GM08714 (cell line): Measurements from ENCODE around the gene UNC93B1.

Source experiments
- H3K4me3 ChIP-seq: fragments of 200-500 bp; sonication (Bioruptor generic); 2 replicates; pipeline ENCODE4 v1.5.1; 2014; ENCODE audit warnings: mild to moderate bottlenecking, low read length, inconsistent platforms
- ZNF274 ChIP-seq: IDR thresholded peaks from 2 replicates; pipeline ENCODE4 v1.6.1; 2012; ENCODE audit warnings: mild to moderate bottlenecking, low read depth, low read length

UNC93B1 gene, protein sequence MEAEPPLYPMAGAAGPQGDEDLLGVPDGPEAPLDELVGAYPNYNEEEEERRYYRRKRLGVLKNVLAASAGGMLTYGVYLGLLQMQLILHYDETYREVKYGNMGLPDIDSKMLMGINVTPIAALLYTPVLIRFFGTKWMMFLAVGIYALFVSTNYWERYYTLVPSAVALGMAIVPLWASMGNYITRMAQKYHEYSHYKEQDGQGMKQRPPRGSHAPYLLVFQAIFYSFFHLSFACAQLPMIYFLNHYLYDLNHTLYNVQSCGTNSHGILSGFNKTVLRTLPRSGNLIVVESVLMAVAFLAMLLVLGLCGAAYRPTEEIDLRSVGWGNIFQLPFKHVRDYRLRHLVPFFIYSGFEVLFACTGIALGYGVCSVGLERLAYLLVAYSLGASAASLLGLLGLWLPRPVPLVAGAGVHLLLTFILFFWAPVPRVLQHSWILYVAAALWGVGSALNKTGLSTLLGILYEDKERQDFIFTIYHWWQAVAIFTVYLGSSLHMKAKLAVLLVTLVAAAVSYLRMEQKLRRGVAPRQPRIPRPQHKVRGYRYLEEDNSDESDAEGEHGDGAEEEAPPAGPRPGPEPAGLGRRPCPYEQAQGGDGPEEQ

DNA sequence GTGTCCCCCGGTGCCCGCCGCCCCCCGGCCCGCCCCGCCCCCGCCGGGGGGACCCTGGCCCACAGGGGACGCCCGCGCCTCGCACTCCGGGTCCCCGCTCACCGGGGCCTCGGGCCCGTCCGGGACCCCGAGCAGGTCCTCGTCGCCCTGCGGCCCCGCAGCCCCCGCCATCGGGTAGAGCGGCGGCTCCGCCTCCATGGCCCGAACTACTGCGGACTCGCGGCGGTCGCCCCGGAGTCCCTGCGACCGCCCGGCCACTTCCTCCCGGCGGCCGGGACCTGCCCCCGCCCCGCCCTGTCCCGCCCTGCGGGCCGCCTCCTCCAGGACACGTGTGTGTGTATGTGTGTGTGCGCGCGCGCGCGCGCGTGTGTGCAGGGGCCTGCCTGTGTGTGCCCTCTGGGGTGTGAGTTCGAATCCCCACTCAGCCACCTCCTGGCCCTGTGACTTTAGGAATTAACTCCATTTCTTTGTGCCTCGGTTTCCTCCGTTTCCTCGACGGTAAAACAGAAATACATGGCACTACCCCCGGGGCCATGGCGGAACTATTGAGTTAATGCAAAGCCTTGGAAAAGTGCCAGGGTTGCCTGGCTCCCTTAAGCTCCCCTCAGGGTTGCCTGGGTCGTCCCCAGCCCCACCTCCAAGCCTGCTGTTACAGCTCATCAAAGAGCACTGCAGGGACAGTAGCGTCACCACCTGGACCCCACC lies at the start of gene UNC93B1:
Gene UNC93B1 (minus strand): TSS at position 252 of the 705 bp plus-strand sequence. CDS start 54 bp downstream, at position 198.
- H3K4me3 ChIP-seq: peak within 1 kb of the TSS; percentile 55
- TF ChIP-seq ZNF274: no peak

DNA sequence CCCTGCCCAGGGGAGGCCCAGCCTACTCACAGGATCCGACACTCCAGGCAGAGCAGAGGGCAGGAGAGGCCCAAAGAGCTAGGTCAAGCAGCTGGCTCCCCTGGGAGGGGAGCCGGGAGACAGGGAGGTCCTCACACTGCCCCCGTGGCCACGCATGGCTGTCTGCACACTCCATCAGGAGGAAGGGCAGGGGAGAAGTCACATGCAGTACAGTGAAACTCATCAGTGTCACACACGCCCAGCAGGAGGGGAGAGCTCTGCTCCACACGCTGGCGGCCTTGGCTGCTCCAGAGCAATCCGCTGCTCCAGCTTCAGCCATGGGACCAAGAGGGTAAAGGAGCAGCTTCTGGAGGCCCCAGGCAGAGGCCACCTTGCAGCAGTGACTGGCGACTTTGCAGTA lies 49.2 kb upstream of the UNC93B1 start:
- no peak overlapping the region for H3K4me3 ChIP-seq
- TF ChIP-seq ZNF274: no peak

DNA sequence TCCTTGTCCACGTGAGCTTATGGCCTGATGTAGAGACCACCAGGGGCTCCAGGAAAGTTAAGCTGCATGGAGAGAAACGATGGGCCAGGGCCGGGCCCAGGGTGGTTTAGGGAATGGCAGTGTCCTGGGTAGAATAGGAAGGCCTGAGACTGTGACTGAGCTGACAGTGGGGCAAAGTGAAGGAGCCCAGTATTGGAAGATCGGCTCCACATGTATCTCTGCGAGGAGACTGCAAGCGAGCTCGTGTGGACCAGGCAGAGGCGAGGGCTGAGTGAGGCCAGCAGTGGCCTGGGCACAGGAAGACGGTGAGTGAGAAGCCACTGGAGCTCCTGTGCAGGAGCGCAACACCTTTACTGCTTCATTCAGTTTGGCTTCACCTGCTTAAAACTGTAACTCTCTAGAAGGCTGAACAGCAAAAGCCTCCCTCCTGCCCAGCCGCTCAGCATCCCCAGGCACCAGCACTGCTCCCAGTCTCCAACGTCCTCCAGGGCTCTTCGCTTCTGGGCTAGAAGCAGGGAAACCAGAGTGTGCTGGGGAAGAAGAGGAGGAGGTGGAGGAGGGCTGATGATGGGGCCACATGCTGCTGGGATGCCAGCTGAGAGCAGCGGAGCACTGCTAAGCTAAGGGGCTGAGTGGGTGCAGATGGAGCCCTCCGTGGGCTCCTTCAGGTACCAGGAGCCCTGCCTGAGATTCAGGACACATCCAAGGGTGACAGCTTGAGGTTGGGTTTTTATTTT lies 48.4 kb upstream of the UNC93B1 start:
- H3K4me3 ChIP-seq: no peak overlapping the region
- TF ChIP-seq ZNF274: no peak

DNA sequence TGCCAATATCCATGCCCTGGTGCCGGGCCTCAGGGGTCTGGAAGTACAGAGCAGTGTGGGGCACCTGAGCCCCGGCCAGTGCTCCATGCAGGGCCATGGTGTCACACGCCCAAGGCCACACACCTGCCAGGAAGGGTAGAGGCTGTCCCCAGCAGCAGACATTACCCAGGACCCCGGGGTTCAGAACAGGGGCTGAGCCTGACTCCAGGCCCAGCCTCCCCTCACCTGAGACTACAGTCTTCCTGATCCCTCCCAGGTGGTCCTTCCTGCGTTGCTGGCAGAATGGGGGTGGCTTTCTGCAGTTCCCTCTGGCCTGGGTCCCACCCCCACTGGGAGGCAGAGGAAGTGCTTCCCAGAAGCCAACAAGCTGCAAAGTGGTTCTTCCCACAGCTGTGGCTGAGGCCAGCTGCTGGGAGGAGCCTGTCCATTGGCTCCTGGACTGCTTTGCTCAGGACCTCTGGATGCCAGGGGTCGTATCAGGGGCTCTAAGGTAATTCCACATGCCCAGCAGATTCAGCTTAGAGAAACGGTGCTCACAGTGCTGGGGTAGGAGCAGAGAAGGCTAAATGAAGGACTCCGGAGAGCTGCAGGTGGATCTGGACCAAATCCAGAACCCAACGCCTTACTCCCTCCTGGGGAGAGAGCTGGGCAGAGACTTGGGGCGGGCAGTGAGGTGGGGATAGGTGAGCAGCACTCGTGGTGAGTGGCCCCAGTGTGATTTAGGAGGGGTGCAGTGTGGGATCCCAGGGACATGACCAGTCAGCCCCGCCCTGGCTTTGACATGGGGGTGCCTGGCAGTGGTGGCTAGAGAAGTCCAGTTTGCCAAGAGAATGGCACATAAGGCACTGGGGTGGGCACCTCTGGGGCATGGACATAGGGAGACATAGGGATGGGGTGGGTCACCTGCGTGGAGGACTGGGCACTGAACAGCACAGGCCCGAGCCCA lies 47.6 kb upstream of the UNC93B1 start:
- no peak for TF ChIP-seq ZNF274

DNA sequence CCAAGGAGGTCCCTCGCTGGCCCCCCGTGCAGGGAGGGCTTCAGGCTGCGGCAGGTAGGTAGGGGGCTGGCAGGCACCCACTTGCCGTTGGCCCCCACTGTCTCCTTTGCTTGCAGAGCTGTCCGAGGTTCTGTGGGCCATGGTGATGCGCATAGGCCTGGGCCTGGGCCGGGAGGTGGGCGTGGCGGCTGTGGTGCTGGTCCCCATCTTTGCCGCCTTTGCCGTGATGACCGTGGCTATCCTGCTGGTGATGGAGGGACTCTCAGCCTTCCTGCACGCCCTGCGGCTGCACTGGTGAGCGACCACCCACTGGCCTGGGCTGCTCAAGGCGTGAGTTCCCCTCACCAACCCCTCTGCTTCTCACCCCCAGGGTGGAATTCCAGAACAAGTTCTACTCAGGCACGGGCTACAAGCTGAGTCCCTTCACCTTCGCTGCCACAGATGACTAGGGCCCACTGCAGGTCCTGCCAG lies 46.5 kb upstream of the UNC93B1 start:
- no peak overlapping the region for H3K4me3 ChIP-seq
- TF ChIP-seq ZNF274: no peak

More for the DNA sequence above, 47.6 kb upstream of the UNC93B1 start:
- no peak overlapping the region for H3K4me3 ChIP-seq

DNA sequence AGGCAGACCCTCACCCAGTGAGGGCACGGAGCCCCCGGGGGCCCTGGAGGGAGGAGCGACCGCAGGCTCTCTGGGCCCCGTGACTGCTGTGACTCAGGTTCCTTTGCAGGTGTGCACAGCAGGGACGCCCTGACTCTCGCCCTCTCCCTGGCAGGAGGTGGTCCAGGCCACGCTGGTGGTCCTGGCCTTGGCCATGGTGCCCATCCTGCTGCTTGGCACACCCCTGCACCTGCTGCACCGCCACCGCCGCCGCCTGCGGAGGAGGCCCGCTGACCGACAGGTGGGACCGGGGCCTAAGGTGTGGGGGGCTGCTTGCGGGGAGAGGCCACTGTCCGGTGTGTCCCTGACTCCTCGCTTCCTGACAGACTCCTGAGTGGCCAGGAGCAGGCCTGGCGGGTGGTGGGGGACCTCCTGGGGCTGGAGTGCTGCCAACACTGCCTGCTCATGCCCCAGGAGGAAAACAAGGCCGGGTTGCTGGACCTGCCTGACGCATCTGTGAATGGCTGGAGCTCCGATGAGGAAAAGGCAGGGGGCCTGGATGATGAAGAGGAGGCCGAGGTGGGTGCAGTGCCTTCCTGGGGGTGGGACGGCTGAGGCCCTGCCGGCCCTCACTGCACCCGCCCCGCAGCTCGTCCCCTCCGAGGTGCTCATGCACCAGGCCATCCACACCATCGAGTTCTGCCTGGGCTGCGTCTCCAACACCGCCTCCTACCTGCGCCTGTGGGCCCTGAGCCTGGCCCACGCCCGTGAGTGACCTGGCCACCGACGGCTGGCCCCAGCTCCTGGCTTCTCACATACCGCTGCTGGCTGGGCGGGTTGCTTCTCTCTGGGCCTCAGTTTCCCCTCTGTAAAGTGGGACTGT lies 45.8 kb upstream of the UNC93B1 start:
- TF ChIP-seq ZNF274: no peak
- H3K4me3 ChIP-seq: no peak overlapping the region

DNA sequence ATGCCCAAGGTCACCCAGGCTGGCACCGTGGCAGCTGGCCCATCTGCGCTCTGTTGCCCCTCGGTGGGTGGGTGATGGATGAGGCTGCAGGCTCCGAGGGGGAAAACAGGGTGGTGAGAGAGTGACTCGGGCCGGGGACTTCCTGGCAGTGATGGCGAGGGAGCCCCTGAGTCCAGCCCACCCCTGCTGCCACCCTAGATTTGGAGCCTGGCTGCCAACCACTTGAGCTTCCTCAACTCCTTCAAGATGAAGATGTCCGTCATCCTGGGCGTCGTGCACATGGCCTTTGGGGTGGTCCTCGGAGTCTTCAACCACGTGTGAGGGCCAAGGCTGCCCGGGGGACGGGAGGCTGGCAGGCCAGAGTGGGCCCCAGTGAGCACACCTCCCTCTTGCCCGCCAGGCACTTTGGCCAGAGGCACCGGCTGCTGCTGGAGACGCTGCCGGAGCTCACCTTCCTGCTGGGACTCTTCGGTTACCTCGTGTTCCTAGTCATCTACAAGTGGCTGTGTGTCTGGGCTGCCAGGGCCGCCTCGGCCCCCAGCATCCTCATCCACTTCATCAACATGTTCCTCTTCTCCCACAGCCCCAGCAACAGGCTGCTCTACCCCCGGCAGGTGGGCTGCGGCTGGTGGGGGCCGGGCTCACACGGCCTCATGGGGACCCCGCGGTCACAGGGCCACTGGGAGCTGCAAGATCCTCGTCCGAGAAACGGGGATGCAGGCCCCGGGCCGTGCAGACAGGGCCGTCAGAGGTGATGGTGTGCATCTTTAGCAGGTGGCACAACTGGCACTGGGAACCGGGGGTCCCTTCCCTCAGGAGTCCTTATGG lies 45.0 kb upstream of the UNC93B1 start:
- H3K4me3 ChIP-seq: no peak overlapping the region
- TF ChIP-seq ZNF274: no peak

DNA sequence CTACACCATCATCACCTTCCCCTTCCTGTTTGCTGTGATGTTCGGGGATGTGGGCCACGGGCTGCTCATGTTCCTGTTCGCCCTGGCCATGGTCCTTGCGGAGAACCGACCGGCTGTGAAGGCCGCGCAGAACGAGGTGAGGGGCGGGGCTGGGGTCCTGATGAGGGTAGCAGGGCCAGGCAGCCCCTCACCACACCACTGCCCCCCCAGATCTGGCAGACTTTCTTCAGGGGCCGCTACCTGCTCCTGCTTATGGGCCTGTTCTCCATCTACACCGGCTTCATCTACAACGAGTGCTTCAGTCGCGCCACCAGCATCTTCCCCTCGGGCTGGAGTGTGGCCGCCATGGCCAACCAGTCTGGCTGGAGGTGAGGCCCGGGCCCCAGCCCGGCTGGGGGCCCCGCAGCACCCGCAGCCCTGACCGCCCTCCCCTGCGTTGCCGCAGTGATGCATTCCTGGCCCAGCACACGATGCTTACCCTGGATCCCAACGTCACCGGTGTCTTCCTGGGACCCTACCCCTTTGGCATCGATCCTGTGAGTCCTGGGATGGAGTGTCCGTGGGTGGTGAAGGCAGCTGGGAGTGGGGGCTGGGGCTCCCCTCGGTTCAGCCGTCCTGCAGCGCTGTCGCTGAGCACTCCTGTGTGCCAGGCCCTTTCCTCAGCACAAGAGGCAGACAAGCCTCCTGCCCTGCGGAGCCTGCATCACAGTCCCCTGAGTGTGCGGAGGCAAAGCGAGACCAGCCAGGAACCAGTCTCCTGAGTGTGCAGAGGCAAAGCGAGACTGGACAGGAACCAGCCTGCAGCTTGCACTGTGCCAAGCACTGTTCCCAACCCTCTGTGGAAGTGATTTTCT lies 43.8 kb upstream of the UNC93B1 start:
- H3K4me3 ChIP-seq: no peak overlapping the region
- TF ChIP-seq ZNF274: no peak

DNA sequence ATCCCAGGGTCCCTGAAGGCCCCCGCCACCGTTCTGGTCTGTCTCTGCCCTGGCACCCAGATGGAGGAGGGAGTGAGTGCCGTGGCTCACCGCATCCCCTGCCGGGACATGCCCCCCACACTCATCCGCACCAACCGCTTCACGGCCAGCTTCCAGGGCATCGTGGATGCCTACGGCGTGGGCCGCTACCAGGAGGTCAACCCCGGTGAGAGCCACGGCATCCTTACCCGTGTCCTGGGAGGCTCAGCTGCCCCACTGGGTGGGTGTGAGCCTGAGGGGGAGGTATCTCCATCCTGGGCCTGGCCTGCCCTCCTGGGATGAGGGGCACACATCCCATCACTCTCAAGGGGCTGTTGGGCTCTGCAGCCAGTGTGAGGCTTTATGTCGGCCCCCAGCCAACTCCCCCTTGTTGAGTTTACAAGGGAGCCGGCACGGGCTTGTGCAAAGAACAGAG lies 41.0 kb upstream of the UNC93B1 start:
- no peak overlapping the region for H3K4me3 ChIP-seq
- no peak for TF ChIP-seq ZNF274

DNA sequence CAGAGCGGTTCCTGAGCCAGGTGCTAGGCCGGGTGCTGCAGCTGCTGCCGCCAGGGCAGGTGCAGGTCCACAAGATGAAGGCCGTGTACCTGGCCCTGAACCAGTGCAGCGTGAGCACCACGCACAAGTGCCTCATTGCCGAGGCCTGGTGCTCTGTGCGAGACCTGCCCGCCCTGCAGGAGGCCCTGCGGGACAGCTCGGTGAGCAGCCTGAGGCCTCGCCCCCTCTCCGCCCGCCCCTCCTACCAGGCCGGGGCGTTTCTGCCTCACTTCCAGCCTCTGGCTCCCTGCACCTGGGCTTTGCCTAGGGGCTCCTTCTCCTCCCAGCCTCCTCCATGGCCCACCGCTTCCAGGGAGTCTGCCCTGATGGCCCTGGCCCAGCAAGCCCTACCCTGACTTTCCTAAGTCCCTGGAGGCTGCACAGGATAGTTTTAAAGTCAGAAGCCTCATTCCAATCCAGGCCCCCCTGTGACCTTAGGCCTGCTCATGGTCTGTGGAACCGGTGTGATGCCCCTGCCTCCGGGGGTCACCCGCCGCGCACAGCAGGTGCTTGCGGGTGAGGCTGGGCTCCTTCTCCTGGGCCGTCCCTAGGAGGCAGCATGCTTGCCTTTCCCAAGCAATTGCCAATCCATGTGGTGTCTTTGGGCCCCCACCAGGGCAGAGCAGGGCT lies 40.4 kb upstream of the UNC93B1 start:
- TF ChIP-seq ZNF274: no peak
- H3K4me3 ChIP-seq: no peak overlapping the region
